Mesothelial cell of epicardium (in vitro differentiated cells): Measurements from ENCODE around the gene MGAT5B. TPM values are rescaled to one million over a fixed set of nuclear protein-coding genes. Genes with fewer than 3 reads are reported as not detected.

Experiments used
- DNase-seq, 2 experiments: peaks; one replicate each; pipeline ENCODE4 v3.0.0; 2021; ENCODE audit warnings: low spot score in 2 of 2; ENCODE audit not compliant: unreplicated experiment in 2 of 2
- H3K27ac Mint-ChIP-seq: 2 replicates; pipeline ENCODE4 v1.8.0; 2021; ENCODE audit warnings: mixed read lengths
- H3K27me3 Mint-ChIP-seq: 2 replicates; pipeline ENCODE4 v1.8.0; 2021; ENCODE audit warnings: low read depth, mixed read lengths
- H3K36me3 Mint-ChIP-seq: 2 replicates; pipeline ENCODE4 v1.8.0; 2021; ENCODE audit warnings: mixed read lengths
- H3K4me1 Mint-ChIP-seq: 2 replicates; pipeline ENCODE4 v1.8.0; 2021; ENCODE audit warnings: mixed read lengths
- H3K4me3 Mint-ChIP-seq: 2 replicates; pipeline ENCODE4 v1.8.0; 2021; ENCODE audit warnings: mild to moderate bottlenecking, moderate library complexity, mixed read lengths
- H3K9me3 Mint-ChIP-seq: 2 replicates; pipeline ENCODE4 v1.8.0; 2021; ENCODE audit warnings: mixed read lengths
- CTCF ChIP-seq: fragments of 200-600 bp; sonication (generic); IDR thresholded peaks from one replicate; pipeline ENCODE4 v1.5.0; 2021; ENCODE audit warnings: antibody characterized with exemption; ENCODE audit not compliant: unreplicated experiment
- total RNA-seq: library from RNA; stranded (reverse); gene quantifications from 3 replicates; pipeline ENCODE4 v1.2.1, GENCODE V29; 2021

The MGAT5B gene
- total RNA-seq, 1 donor from 2014 or later, result 0.78 TPM

DNA sequence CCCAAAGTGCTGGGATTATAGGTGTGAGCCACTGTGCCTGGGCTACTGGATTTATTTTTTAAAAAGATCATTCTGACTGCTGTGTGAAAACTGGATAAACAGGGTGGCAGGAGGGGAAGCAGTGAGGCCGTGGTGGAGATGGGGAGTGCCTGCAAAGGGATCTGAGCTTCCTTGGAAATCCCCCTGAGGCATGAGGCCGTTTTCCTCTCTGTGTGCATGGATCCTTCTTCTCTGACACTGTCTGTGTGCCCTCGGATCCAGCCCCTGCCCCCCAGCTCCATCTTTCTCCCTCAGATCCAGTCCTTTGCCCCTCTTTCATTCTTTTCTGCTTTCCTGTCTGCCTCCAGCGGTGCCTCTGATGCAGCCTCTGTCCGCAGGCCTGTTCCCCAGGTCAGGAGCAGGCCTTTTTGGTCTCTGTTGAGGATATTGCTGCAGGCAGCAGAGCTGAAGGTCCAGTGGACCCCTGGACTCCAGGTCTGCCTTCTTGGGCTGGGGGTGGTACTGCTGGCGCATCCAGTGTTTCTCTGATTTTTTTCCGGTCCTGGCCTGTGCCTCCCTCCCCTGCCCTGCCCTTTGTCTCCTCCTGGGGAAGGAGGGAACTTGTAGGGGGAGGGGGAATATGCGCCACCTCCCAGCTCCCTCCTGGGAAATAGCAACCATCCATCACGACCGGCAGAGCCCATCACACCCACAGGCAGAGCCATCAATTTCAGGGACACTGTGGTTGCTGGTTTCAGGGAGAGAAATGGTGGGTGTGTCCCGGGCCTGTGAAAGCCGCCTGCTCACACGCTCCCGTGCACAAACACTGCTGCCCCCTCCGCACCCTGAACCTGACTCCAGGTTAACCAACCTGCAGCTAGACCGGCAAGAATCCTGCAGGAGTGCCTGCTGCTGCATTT is 17.0 kb downstream of the MGAT5B start:
- no peak for DNase-seq

GRCh38 chr17:76885894-76886290 is 17.7 kb downstream of the MGAT5B start:
- H3K9me3 Mint-ChIP-seq, result no peaks in the 10 kb centered on the region
- H3K27ac Mint-ChIP-seq, result no peak overlapping the region
- peaks cover 14% of the 10 kb centered on the region for H3K4me1 Mint-ChIP-seq
- H3K4me3 Mint-ChIP-seq, result no peak overlapping the region
- no peak for TF ChIP-seq CTCF
- no peak for DNase-seq
- H3K36me3 Mint-ChIP-seq, result no peaks in the 10 kb centered on the region
- peaks cover 4% of the 10 kb centered on the region for H3K27me3 Mint-ChIP-seq

More for the DNA sequence above, 17.0 kb downstream of the MGAT5B start:
- Mint-ChIP-seq H3K4me1 (peaks cover 14% of the 10 kb centered on the region), H3K27ac (no peak overlapping the region), H3K9me3 (no peaks in the 10 kb centered on the region), H3K27me3 (peaks cover 10% of the 10 kb centered on the region), H3K4me3 (no peak overlapping the region), H3K36me3 (no peaks in the 10 kb centered on the region)
- TF ChIP-seq CTCF, result no peak

- Mint-ChIP-seq H3K4me1 (peaks cover 14% of the 10 kb centered on the region), H3K9me3 (no peaks in the 10 kb centered on the region), H3K36me3 (no peaks in the 10 kb centered on the region), H3K27me3 (no peaks in the 10 kb centered on the region), H3K27ac (no peak overlapping the region), H3K4me3 (no peak overlapping the region)
- no peak for TF ChIP-seq CTCF
- DNase-seq, result no peak
Measured at GRCh38 chr17:76886395-76886794, 18.2 kb downstream of the MGAT5B start.

DNA sequence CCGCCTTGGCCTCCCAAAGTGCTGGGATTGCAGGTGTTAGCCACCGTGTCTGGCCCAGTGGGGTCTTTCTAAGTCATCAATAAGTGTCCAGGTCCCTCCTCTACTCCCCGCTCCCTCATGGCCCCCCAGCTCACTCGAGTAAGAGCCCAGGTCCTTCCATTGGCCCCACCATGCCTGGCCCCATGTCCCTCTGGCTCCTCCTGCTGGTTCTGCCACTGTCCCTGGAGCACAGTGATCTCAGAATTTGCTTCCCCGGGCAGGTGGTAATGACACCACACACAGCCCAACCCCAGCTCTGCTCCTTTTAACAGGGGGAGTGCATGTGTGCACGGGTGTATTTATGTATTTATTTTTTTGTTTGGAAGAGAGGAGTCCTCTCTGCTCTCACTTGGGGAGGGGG is 19.6 kb downstream of the MGAT5B start:
- Mint-ChIP-seq H3K4me3 (no peak overlapping the region), H3K36me3 (no peaks in the 10 kb centered on the region), H3K9me3 (no peaks in the 10 kb centered on the region), H3K27me3 (no peaks in the 10 kb centered on the region), H3K4me1 (peaks cover 14% of the 10 kb centered on the region), H3K27ac (no peak overlapping the region)
- no peak for TF ChIP-seq CTCF
- no peak for DNase-seq

DNA sequence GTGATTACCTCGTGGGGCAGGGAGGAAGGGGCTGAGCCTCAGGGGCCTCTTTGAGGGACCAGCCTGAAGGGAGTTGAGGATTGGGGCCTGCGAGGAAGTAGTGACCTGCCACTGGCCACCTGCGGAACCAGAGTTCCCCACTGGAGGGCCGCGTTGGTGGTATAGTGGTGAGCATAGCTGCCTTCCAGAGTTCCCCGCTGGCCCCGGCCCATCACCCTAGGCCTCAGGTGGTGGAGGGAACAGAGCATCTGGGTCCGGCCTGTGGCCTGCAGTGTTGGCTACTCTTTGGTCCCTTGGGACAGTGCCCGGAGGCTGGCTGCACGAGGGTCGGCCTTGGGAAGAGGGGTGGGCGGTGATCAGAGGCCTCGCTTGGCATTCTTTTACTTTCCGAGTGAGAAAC is 20.5 kb downstream of the MGAT5B start:
- peaks cover 2% of the 10 kb centered on the region for H3K27me3 Mint-ChIP-seq
- no peak for TF ChIP-seq CTCF
- peaks cover 14% of the 10 kb centered on the region for H3K4me1 Mint-ChIP-seq
- no peak for DNase-seq
- H3K4me3 Mint-ChIP-seq, result no peak overlapping the region
- H3K9me3 Mint-ChIP-seq, result no peaks in the 10 kb centered on the region
- H3K36me3 Mint-ChIP-seq, result no peaks in the 10 kb centered on the region
- no peak overlapping the region for H3K27ac Mint-ChIP-seq
